HG02642 (cell line): ENCODE measurements around the gene ADARB2.
"Not testable (repeated sequence)": the region's sequence is repeated elsewhere in the genome, so short reads cannot be mapped to it uniquely, and the experiment has no call there.

Experiments
- ATAC-seq: cut with Tn5 transposase; IDR thresholded peaks from one replicate; pipeline ENCODE4 v1.9.1; 2021; ENCODE audit warnings: mild to moderate bottlenecking; ENCODE audit not compliant: unreplicated experiment, poor library complexity

Gene ADARB2

DNA sequence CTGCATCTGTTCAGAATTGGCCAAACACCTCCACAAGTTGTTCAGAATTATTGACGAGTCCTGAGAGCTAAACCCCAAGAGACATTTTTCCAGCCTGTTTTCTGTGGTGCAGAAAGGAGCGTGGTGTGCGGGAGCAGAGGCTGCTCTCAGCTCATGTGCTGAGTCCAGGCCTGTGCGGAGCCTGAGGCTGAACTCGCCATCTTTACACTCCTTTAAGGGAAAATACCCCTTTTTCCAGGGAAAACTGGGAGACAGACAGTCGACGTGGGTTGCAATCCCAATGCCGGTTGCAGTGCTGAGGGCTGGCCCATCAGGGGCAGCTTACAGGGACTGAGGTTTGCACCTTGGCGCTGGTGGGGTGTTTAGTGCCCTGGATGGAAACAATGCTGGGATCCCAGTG is 112.2 kb downstream of the ADARB2 start:
- ATAC-seq: no peak

DNA sequence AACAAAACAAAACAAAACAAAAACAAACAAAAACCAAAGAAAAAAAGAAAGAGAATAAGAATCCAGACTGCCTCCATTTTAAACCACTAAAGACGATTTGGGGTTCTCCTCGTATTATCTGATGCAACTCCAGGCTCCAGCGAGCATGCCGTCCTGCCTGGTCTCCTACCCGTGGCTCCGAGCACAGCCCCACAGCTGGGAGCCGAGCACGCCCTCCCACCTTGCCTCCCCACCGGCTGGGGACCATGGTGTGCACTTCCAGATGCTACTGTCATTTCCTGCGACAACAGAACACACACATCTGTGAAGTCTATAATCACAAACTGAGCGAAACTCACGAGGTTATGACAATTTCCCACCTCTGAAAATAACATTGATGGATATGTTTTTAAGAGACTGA is 113.1 kb downstream of the ADARB2 start:
- no peak for ATAC-seq

DNA sequence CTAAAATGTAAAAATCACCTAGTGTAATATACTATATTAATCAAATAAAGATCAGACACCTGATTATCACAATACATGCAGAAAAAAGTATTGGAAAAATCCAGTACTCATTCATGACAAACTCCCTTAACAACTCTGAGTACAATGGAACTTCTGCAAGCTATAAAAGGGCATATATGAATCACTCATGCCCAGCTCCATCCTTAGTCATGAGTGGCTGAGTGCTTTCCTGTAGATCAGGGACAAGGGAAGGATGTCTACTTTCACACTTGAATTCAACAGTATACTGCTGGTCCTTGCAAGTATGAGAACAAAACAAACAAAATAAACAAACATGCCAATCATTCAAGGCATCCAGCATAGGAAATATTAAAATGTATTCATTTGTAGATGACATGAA is 116.5 kb downstream of the ADARB2 start:
- no peak for ATAC-seq

DNA sequence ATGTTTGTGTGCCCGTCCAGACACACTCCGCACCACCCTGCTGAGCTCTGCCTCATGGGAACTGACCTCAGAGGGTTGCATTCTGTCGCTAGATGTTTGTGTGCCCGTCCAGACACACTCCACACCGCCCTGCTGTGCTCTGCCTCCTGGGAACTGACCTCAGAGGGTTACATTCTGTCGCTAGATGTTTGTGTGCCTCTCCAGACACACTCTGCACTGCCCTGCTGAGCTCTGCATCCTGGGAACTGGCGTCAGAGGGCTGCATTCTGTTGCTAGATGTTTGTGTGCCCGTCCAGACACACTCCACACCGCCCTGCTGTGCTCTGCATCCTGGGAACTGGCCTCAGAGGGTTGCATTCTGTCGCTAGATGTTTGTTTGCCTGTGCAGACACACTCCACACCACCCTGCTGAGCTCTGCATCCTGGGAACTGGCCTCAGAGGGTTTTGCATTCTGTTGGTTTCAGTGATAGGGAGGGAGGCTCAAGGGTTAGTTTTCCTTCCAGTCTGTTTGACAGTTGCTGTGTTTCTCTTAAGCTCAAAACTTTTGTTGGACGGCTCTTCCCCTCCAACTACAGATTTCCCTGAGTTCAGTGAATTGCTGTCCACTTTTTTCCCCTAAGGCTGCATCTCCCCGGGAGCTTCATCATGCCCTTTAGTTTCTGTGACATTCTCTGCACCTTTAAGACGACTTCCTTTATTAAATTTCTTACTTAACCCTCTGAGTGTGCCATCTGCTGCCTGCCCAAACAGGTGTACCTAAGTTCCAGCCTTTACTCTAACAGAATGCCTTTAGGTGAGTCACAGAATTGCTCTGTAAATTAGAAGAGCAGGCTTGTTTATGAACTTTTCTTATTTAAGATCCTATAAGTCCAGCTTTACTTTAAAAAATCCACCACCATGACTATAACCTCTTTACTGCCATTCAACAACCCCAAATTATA is 119.7 kb downstream of the ADARB2 start:
- ATAC-seq: not testable (repeated sequence)

DNA sequence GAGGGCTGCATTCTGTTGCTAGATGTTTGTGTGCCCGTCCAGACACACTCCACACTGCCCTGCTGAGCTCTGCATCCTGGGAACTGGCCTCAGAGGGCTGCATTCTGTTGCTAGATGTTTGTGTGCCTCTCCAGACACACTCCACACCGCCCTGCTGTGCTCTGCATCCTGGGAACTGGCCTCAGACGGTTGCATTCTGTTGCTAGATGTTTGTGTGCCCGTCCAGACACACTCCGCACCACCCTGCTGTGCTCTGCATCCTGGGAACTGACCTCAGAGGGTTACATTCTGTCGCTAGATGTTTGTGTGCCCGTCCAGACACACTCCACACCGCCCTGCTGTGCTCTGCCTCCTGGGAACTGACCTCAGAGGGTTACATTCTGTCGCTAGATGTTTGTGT is 120.6 kb downstream of the ADARB2 start:
- ATAC-seq: not testable (repeated sequence)

DNA sequence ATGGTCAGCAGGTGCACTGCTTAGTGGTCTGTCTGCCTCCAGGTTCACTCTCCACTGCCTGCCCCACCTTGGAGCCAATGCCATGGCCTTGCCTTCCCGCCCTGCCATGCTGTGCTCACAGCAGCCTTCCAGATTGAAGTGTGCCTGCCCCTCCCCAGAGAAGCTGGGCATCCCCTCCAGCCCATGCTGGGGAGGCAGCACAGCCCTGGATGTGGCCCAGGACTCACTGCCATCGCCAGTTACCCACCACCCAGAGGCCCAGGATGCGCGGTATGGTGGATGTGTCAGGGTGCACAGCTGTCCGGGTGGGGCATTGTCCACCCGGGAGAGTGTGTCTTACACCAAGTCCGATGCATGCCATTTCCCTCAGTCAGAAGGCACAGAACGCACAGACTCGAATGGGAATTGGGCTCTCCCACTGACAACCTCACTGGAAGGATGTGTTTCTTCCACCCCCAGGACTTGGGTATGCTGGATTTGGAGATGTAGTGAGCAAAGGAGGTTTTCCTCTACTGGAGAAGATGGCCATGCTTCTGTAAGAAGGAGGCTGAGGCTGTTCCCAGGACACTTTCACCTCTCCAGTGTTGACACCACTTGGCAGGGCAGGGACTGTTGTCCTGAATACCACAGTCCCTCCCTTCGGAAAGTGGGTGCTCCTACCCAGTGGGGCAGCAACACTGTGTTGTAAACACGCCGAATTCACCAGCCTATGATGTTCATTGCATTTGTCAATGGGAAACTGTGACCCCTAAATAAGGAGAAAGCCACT is 122.0 kb downstream of the ADARB2 start:
- no peak for ATAC-seq

DNA sequence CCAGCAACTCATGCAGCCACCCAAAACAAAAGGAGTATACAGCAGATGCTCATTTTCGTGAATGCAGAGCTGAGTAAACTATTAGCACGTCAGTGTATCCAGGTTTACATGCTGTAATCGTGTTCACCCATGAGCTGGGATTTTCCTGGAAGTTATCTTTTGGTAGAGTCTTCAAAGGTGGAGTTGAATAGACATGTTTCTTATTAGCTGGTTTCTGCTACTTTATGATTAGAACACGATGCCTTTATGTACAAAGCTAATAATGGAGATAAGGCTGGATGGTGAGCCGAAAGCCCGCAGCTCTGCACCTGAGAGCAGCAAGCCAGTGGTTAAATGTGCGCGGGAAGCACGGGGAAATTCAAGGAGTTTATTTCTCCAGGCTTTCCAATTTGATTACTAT is 123.8 kb downstream of the ADARB2 start:
- no peak for ATAC-seq

DNA sequence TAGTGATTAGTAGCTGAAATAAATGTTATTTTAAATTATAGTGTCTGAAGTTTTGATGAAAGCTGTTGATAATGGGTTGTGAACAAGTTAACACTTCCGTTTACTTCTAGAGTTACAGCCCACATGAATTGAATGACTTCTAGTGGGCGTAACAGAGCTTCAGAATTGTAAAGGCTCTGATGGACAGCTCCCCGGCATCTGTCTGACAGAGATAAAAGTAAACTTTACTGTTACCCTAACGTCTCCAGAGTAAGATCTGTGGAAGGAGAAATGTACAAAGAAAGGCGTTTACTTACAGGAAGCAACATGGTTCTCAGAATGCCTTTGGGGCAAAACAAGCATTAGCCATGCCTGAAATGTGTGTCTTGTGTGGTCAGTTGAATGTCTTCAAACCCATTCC is 124.4 kb downstream of the ADARB2 start:
- ATAC-seq: no peak

DNA sequence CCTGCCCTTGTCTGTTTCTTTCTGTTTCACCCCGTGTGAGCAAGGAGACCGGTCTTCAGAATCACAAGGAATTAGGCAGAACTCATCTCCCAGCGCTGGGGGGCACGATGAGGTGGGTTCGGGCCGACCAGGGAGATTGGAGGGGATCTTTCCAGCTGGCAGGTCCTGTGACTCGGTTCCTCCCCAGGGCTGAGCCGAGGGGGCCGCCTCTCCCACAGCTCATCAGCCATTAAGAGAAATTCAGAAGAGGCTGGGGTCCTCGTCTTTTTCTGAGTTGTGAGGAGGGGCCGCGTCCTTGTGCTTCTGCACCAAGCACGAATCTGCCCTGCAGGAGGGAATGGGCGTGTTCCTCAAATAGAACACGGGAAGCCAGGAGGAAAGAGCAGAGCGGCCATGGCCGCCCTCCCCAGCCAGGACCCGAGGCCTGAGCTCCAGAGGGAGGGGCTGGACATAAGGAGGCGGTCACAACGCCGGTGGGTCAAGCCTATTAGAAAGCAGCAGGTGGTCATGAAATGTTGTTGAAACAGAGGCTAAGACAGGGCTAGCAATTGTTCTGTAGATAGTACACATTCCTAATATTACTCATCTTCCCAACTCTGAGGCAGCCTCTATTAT is 125.3 kb downstream of the ADARB2 start:
- ATAC-seq: no peak

DNA sequence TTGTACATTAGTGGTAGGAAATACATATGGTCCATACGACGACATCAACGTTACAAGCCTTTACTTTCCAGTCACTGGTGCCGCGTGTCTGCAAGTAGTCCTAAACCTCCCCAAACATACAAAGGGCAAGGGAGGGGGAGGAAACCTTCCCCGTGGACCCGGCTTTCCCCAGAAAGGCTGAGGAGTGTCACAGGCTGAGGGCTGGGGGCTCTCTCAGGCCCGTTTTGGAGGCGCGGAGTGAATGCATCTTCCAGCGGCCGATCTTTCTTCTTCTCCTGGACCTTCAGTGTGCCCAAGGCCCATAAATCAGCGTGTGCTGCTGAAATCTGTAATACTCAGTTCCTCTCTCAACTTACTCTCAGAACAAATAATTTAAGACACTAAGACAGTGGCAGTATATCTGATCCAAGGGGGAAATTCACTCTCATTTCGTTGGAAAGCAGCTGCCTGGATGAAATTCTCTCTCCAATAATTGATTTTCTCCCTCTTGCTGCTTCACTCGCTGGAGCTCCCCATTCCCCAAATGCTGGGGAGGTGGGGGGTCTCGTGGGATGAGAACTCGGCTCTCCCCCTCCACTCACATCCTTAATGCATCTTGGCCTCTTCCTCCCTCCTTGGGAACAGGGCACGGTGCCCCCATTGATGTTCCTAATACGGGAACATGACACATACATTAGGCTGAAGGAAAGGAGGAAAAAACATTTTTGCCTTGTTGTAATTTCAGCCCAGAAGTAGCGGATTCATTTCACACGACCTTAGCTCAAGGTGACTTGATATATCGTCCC is 126.1 kb downstream of the ADARB2 start:
- ATAC-seq: no peak

DNA sequence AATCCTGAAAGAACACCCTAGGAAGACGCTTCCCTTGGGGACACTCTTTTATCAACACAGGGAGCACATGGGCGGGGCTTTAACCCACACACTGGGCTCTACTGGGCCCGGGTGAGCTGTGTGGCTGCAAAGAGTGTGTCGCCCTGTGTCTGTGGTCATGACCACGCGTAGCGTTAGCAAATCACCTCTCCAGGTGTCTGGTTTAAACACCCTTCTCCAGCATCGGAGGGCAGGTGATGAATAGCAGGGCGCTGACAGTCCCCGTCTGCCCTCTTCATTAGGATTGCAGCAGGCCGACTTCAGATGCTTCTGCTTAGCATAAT is 127.7 kb downstream of the ADARB2 start:
- no peak for ATAC-seq

DNA sequence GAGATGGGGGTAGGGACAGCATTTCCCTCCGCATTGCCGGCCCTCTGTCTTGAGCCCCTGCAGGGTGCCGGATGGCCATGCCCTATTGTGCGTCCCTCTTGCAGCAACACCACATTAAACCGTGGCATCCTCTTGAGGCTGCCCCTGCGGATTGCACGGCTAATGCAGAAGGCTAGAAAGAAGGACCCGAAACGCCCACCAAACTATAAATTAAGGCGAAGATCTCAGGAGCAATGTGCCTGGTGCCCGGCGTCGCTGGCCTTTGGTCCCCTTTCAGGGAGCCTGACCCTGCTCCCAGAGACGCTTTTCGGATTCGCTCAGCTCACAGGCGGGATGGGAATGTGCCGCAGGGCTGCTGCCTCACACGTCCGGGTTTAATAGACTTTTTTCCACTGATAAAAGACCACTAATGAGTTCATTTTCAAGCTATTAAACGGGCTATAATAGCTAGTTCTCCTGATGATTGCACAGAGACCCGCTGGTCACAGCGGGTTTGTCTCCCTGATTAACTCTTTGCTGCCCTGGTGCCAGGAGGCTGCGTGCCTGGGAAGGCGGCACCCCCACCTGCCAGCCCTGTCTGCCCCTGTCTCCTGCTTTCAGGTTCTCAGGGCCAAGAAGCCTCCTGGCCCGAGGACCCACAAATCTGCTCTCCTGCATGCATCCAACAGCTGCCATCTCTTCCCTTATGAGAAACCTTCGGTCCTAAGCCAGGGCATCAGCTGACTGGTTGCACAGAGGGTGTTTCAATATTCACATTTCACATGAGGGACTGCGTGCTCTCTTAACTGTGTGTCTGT is 128.3 kb downstream of the ADARB2 start:
- ATAC-seq: no peak

DNA sequence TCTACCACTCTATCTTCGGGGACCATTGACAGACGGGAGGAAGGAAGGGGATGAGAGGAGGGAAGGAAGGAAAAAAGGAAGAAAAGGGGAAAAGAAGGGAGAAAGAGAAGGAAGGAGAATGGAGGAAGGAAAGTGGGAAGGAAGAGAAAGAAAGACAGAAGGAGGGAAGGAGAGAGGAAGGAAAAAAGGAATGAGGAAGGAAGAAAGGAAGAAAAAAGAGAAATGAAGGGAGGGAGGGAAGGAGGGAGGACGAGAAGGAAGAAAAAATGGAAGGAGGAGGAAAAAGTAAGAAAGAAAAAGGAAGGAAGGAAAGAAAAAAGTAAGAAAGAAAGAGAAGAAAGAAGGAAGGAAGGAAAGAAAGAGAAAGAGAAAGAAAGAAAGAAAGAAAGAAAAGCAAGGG is 128.9 kb downstream of the ADARB2 start:
- ATAC-seq: no peak

DNA sequence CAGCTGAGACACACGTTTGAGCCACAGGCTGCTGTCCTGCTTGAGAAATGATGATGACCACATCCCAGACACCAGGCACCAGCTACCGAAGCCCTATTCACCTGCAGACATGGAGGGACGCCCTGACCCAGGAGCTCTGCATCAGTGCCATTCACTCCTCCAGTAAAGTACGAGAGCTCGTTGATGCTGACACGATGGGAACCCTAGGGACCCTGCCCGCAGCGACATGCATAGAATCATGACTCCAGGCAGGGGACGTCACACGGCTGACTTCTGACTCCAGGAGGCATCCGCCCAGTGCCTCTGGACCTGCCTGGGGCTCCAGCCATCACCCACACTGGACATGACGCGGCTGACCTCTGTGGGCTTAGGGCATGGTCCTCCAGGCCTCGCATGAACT is 129.9 kb downstream of the ADARB2 start:
- ATAC-seq: no peak

DNA sequence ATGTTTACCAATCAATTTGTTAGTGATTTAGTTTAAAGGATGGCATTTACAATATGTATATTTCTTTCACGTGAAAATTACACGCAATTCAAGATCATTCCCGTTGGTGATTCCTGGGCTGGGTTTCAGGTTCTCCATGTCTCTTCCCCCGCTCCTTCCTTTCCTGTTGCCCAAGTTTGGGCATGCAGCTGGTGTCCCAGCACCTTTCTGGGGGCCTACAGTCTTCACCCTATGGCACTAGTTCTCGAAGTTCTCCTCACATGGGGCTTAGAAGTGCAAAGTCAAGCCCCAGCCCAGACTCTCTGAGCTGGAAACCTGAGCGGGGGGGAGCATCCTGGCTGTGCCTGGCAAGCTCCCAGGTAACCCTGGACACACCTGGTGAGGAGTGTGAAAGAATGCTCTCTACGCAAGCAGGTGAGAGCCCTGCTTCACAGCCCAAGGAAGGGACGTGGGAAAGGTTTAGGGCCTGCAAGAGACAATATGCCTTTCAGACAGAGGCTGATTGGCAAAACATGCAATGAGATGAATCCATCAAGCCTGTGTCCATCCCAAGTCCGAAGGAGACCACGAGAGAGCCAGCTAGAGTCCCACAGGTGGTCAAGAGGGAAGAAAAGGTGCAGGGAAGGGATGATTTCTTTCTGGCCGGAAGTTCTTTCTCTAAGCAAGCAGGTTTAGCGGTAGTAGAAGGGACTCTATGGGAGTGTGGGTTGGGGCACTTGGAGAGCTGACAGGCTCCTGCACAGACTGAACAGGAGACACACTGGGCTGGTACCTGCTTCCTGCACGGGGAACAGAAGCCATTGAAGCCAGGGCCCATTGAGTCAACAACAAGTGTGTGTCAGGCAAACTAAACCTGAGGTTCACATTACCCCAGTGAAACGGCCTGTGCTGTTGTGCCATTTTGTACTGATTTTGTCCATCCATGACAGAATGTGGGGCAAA is 131.1 kb downstream of the ADARB2 start:
- ATAC-seq: no peak

DNA sequence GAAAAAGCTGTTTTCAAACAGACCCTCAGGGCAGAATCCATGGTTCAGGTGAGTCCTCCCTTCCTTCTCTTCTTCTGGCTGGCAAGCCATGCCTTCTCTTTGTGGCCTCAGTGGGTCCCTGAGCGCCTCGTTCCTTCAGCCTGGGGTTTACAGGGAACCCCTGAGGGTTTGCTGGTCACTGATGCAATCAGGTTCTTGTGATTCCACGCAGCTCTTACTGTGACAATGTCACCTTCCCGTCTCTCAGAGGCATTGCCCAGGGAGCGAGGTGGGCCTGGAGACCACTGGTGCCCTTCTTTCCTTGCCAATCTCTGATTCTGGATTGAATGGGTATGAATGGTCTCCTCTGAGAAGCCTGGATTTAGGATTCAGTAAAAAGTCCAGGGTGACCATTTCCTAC is 132.2 kb downstream of the ADARB2 start:
- ATAC-seq: no peak

DNA sequence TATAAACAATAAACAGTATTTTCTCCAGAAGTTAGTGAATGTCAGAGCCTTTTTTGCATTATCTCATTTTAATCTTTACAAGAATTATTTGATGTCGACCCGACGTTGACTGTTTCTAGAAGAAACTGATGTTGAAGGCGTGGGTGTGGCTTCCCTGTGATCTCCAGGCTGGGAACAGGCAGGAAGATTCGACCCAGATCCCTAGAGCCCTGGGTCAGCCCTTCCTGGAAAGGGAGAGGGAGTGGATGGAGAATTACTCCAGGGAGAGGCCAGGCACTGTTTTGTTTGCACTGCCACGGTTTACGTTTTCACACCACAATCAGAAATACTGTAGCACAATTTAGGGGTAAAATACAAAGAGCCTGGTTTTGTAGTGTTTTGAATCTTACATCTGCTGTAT is 133.1 kb downstream of the ADARB2 start:
- no peak for ATAC-seq

DNA sequence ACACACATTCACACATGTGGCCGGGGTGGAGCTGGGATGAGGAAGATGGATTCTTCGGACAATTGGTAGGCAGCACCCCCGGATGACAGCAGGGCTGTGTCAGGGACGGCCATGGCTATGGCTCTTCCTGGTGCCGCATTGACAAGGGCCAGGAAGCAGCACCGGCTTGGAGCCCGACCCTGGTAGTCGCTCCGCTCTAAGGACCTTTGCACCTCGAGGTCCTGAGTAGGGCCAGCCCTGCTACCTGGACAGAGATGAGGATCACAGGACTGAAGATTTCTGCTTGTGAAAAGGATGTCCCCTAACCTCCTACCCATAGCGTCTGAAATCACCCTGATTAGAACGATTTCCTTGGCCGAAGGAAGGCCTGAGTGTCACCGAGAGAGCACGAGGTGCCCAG is 134.1 kb downstream of the ADARB2 start:
- no peak for ATAC-seq

DNA sequence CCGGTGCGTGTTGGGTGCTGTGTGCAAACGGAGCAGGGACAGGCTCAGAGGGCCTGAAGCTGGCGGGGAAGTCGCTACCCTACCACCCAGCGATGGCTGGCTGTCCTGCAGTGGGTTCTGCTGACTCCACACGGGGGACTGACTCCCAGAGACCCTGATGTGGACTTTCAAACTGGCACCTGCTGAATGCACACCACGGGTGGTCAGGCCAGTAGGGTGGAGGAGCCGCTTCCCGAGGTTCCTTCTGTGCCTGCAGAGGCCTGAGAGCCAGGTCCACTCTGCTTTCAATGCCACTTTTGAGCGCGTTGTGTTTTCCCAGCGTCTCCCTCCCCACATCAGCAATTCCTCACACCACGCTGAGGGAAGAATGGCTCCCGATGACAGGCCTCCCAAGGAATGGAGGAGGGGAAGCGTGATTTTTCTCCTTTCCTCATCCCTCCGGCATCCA is 135.3 kb downstream of the ADARB2 start:
- no peak for ATAC-seq
